ENCODE results near the gene CNTN6. TPM values are rescaled to one million over a fixed set of nuclear protein-coding genes. Genes with fewer than 3 reads are reported as not detected.

CNTN6 gene
- not detected for polyA plus RNA-seq (2012; ENCODE audit: insufficient read length, low read depth)

DNA sequence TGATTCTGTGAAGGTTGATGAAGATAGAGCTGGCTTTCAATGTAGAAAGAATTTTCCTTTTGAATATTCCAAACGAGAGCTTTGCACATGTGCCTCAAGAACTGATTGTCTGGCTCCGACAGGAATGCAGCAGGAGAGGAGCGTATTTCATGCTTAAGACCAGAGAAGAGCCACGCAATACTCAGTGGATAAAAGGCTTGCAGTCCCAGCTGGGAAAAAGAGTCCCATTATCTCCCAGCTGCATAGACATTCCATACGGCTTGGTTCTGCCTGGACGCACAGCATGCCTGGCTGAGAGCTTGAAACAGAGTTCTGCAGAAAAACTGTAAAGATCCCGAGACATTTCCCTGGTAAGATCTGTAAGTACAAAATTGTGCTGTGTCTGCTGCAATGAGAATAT lies at the start of gene CNTN6:
TSS of gene CNTN6 (plus strand) at position 254 of the 400 bp plus-strand sequence. CDS start 54,985 bp downstream, outside the sequence.
- no peak for TF ChIP-seq SIN3A (IDR thresholded peaks at IDR 0.05; ENCODE audit: borderline replicate concordance, insufficient read depth, low read length)
- TF ChIP-seq POLR2AphosphoS5 (IDR thresholded peaks at IDR 0.05; ENCODE audit: low read depth, low read length), result no peak
- TF ChIP-seq FOXP2 (optimal IDR thresholded peaks at IDR 0.05; ENCODE audit: borderline replicate concordance, extremely low read depth, extremely low read length, insufficient read depth), result no peak
- TF ChIP-seq, protein P1, sequence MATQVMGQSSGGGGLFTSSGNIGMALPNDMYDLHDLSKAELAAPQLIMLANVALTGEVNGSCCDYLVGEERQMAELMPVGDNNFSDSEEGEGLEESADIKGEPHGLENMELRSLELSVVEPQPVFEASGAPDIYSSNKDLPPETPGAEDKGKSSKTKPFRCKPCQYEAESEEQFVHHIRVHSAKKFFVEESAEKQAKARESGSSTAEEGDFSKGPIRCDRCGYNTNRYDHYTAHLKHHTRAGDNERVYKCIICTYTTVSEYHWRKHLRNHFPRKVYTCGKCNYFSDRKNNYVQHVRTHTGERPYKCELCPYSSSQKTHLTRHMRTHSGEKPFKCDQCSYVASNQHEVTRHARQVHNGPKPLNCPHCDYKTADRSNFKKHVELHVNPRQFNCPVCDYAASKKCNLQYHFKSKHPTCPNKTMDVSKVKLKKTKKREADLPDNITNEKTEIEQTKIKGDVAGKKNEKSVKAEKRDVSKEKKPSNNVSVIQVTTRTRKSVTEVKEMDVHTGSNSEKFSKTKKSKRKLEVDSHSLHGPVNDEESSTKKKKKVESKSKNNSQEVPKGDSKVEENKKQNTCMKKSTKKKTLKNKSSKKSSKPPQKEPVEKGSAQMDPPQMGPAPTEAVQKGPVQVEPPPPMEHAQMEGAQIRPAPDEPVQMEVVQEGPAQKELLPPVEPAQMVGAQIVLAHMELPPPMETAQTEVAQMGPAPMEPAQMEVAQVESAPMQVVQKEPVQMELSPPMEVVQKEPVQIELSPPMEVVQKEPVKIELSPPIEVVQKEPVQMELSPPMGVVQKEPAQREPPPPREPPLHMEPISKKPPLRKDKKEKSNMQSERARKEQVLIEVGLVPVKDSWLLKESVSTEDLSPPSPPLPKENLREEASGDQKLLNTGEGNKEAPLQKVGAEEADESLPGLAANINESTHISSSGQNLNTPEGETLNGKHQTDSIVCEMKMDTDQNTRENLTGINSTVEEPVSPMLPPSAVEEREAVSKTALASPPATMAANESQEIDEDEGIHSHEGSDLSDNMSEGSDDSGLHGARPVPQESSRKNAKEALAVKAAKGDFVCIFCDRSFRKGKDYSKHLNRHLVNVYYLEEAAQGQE (IDR thresholded peaks at IDR 0.05; ENCODE audit: insufficient read depth in 1 of 2, low read depth in 2 of 2, low read length in 2 of 2), result no peak
- TF ChIP-seq TAF1 (IDR thresholded peaks at IDR 0.05; ENCODE audit: borderline replicate concordance, insufficient read depth, low read length), result no peak

DNA sequence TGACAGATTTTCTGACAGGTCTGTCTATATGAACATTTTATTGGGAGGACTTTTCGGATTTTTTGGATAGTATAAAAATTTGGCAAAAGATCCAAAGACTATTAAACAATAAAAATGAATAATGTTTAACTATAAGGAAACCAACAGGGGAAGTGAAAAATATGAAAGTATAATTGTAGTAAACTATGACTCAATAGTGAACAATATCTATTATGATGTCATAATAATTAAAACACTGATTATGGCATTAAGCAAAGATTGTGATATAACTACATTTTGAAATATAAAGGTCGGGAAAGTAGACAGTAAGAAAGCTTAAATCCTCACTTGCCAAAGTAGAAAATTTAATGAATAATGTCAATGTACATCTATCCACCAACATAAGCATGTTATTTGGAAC lies 44.3 kb upstream of the CNTN6 start:
- TF ChIP-seq FOXP2 (optimal IDR thresholded peaks at IDR 0.05; ENCODE audit: borderline replicate concordance, extremely low read depth, extremely low read length, insufficient read depth), result no peak
- TF ChIP-seq POLR2AphosphoS5 (IDR thresholded peaks at IDR 0.05; ENCODE audit: low read depth, low read length), result no peak
- no peak for TF ChIP-seq SIN3A (IDR thresholded peaks at IDR 0.05; ENCODE audit: borderline replicate concordance, insufficient read depth, low read length)

- no peak for TF ChIP-seq TAF1 (IDR thresholded peaks at IDR 0.05; ENCODE audit: borderline replicate concordance, insufficient read depth, low read length)
- TF ChIP-seq FOXP2 (optimal IDR thresholded peaks at IDR 0.05; ENCODE audit: borderline replicate concordance, extremely low read depth, extremely low read length, insufficient read depth), result no peak
- TF ChIP-seq, protein P1 (IDR thresholded peaks at IDR 0.05; ENCODE audit: insufficient read depth in 1 of 2, low read depth in 2 of 2, low read length in 2 of 2), result no peak
- no peak for TF ChIP-seq POLR2AphosphoS5 (IDR thresholded peaks at IDR 0.05; ENCODE audit: low read depth, low read length)
These were observed 37.0 kb upstream of the CNTN6 start for GRCh38 chr3:1055870-1056269.

- TF ChIP-seq SIN3A (IDR thresholded peaks at IDR 0.05; ENCODE audit: borderline replicate concordance, insufficient read depth, low read length) (no peak), TAF1 (IDR thresholded peaks at IDR 0.05; ENCODE audit: borderline replicate concordance, insufficient read depth, low read length) (no peak), FOXP2 (optimal IDR thresholded peaks at IDR 0.05; ENCODE audit: borderline replicate concordance, extremely low read depth, extremely low read length, insufficient read depth) (no peak)
These were observed 36.1 kb upstream of the CNTN6 start for GRCh38 chr3:1056744-1057143.

GRCh38 chr3:1057436-1057835 lies 35.4 kb upstream of the CNTN6 start:
- TF ChIP-seq FOXP2 (optimal IDR thresholded peaks at IDR 0.05; ENCODE audit: borderline replicate concordance, extremely low read depth, extremely low read length, insufficient read depth), result no peak
- TF ChIP-seq POLR2AphosphoS5 (IDR thresholded peaks at IDR 0.05; ENCODE audit: low read depth, low read length), result no peak
- TF ChIP-seq, protein P1 (IDR thresholded peaks at IDR 0.05; ENCODE audit: insufficient read depth in 1 of 2, low read depth in 2 of 2, low read length in 2 of 2), result no peak
- no peak for TF ChIP-seq SIN3A (IDR thresholded peaks at IDR 0.05; ENCODE audit: borderline replicate concordance, insufficient read depth, low read length)
- no peak for TF ChIP-seq TAF1 (IDR thresholded peaks at IDR 0.05; ENCODE audit: borderline replicate concordance, insufficient read depth, low read length)

- TF ChIP-seq FOXP2 (optimal IDR thresholded peaks at IDR 0.05; ENCODE audit: borderline replicate concordance, extremely low read depth, extremely low read length, insufficient read depth) (no peak), TAF1 (IDR thresholded peaks at IDR 0.05; ENCODE audit: borderline replicate concordance, insufficient read depth, low read length) (no peak), POLR2AphosphoS5 (IDR thresholded peaks at IDR 0.05; ENCODE audit: low read depth, low read length) (no peak)
- TF ChIP-seq, protein P1 (IDR thresholded peaks at IDR 0.05; ENCODE audit: insufficient read depth in 1 of 2, low read depth in 2 of 2, low read length in 2 of 2), result no peak
These were observed 23.8 kb upstream of the CNTN6 start for GRCh38 chr3:1068985-1069384.
